MM.1S (cell line): ENCODE data around the gene ZNF408.

Source experiments
- CTCF ChIP-seq: fragments of 300-600 bp; sonication (generic); IDR thresholded peaks from 2 replicates; pipeline ENCODE4 v1.5.1; 2016; ENCODE audit warnings: antibody characterized with exemption, low read length, mixed read lengths
- EZH2 ChIP-seq: fragments of 300-600 bp; sonication (generic); optimal IDR thresholded peaks from 2 replicates; pipeline ENCODE3; 2017; ENCODE audit warnings: low read depth, mild to moderate bottlenecking, antibody characterized with exemption, low read length, mixed read lengths
- EZH2phosphoT487 ChIP-seq: fragments of 300-600 bp; sonication (generic); IDR thresholded peaks from 2 replicates; pipeline ENCODE4 v1.6.1; 2018; ENCODE audit warnings: antibody characterized with exemption, low read length

- no peak for TF ChIP-seq CTCF
- TF ChIP-seq EZH2: no peak
- no peak for TF ChIP-seq EZH2phosphoT487
These were observed 7.2 kb upstream of the ZNF408 start for GRCh38 chr11:46693597-46694012.
